DMS114 treated with DMSO at 0.1 percent for 48 hours (cell line): ENCODE results near the gene RGS5.

Experiments used
- DNase-seq: peaks from one replicate; lab custom pipeline; 2025; ENCODE audit not compliant: unreplicated experiment; lab: John Stamatoyannopoulos, UW

RGS5 gene

GRCh38 chr1:163145435-163145834 is 57.3 kb downstream of the RGS5 start:
- DNase-seq: no peak

DNA sequence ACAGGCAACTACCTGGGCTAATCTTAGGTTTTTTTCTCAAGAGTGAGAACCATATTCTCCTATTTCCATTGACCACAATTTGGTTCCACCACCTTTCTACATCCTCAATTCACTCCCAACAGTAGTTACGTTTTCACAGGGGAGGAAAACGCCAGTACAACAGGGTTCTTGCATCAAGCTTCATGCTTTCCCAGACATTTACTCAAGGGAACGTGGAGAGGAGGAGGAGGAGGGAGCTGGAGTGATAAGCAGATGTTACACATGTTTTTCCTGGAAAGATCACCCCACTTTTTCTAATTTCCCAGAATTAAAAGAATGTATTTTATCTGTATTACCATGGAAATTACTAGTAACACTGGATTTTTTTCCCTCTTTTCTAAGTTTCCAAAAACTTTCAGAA is 58.3 kb downstream of the RGS5 start:
- no peak for DNase-seq

DNA sequence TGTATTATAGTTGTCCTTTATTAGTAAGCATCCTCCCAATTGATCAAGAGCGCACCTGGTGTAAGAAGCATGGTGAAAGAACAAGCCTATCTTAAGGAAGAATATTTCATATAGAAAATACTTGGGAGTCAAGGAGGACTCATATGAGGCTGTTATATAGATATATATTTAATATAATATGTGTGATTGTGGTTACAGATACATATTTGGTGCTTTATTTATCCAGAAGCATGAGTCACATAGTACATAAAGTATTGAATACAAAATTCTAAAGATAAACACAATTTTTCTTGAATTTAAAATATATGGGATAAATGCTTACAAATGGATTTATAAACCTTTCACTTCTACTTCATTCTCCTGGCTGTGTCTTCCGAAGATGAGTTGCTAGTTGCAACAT is 60.6 kb downstream of the RGS5 start:
- no peak for DNase-seq

DNA sequence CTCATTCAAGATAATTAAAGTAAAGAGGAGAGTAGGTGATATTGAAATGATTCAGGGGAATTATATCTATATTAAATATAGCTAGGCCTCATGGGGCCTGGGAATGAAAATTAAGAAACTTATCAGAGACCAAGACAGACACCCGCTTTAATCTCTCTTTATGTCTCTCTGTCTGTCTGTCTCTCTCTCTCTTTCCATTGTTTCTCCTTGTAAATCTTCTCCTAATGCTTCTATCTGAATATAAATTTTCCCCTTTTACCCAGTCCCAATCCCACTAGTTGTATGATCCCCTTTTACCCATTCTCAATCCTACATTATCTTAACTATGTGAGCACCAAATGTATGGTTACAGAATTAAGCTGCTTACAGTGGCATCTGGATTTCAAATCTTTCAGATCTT is 61.2 kb downstream of the RGS5 start:
- DNase-seq: no peak

GRCh38 chr1:163137556-163138265 is 65.0 kb downstream of the RGS5 start:
- no peak for DNase-seq

DNA sequence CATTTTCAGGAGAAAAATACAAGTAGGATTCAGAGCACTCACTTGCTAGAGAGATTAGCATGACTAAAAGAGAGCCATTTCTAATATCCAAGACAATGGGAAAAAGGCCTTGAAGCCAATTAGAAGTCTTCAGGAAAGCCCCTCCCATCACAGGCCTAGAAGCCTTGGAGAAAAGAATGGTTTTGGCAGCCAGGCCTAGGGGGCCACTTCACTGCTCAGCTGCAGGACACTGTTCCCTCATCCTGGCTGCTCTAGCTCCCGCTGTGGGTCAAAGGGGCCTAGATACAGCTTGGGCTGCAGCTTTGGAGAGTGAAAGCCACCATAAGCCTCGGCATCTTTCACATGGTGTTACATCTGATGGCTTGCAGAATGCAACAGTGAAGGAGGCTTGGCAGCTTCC is 70.7 kb downstream of the RGS5 start:
- DNase-seq: no peak

- no peak for DNase-seq
These were observed 72.4 kb downstream of the RGS5 start for GRCh38 chr1:163130225-163130856.

DNA sequence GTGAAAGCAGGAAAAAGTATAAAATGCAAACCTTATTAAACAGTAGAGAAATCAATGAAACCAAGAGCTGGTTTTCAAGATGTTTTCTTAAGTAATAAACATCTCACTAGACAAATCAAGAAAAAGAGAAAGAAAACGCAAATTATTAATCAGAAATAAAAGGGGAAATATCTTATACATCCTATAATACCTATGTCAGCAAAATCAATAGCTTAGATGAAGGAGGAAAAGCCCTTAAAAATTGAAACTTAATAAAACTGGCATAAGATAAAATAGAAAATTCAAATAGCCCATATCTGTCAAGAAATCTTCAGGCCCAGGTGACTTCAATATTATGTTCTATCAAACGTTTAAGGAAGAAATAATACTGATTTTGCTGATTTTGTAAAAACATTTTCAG is 74.4 kb downstream of the RGS5 start:
- no peak for DNase-seq

DNA sequence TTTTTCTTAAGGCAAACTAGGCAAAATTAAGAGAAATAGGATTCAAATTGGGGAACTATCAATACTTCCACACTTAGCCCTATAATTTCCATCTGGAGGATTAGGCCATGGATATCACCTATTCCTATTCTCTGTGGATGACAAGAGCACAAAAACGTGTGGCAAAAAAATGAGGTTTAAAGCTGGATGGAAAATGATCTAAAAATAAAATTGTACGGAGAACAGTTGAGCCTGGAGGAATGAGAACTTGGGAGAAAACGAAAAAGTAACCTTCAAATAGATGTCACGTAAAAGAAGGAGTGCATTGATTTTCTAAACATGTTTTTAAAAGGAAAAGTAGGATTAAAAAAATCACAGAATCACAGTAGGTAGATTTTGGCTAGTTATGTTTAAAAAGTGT is 77.9 kb downstream of the RGS5 start:
- DNase-seq: no peak

- DNase-seq: no peak
These were observed 82.3 kb downstream of the RGS5 start for GRCh38 chr1:163120372-163120771.

DNA sequence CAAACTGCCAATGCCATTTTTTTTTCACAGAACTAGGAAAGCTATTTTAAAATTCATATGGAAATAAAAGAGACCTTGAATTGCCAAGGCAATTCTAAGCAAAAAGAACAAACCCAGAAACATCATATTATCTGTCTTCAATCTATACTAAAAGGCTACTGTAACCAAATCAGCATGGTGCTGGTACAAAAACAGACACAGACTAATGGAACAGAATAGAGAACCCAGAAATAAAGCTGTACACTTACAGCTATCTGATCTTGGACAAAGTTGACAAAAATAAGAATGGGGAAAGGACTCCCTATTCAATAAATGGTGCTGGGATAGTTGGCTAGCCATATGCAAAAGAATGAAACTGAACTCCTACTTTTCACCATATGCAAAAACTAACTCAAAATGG is 83.0 kb downstream of the RGS5 start:
- no peak for DNase-seq

DNA sequence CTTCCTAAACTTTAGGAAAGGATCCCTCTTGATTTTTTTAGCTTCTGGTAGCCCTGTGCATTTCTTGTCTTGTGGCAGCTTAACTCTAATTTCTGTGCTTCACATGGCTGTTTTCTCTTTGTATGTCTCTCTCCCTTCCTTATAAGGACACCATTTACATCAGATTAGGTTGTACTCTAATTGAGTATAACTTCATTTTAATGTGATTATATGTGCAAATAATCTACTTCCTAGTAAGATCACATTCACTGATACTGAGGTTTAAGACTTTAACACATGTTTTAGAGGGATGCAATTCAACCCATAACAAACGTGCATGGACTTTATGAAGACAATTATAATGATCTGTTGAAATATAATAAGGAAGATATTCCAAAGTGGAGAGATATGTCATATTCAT is 86.8 kb downstream of the RGS5 start:
- no peak for DNase-seq

GRCh38 chr1:163107655-163108054 is 95.1 kb downstream of the RGS5 start:
- DNase-seq: no peak

DNA sequence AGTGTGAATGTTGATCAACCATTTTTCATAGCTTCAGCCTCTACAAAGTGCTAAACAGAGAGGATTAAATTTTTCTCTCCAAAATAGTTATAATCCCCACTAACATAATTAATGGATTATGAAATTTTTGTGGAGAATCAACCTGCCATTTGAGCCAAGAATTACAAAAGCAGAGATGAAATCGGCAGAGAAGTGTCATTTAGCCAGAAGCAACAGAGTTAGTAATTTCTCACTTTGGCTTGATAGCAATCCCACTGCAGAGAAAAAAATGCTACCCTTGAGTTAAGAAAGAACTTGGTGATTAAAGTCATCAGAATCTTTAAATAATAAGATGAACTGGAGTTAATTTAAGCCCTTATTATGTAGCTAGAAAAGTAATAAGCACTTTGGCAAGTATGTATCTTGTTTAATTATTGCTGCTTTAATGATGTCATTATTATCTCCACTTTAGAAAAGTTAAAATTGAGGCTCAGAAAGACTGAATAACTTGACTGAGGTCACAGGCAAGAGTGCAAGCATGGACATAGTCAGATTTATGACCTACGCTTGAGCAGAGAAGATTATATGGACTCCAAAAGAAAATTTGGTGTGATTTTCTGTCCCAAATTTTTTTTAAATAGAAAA is 96.2 kb downstream of the RGS5 start:
- DNase-seq: no peak

- no peak for DNase-seq
These were observed 98.2 kb downstream of the RGS5 start for GRCh38 chr1:163104385-163105099.

GRCh38 chr1:163102590-163102989 is 100.1 kb downstream of the RGS5 start:
- no peak for DNase-seq

GRCh38 chr1:163095213-163095612 is 107.5 kb downstream of the RGS5 start:
- no peak for DNase-seq

GRCh38 chr1:163094589-163094988 is 108.1 kb downstream of the RGS5 start:
- no peak for DNase-seq

GRCh38 chr1:163094182-163094581 is 108.5 kb downstream of the RGS5 start:
- DNase-seq: no peak

DNA sequence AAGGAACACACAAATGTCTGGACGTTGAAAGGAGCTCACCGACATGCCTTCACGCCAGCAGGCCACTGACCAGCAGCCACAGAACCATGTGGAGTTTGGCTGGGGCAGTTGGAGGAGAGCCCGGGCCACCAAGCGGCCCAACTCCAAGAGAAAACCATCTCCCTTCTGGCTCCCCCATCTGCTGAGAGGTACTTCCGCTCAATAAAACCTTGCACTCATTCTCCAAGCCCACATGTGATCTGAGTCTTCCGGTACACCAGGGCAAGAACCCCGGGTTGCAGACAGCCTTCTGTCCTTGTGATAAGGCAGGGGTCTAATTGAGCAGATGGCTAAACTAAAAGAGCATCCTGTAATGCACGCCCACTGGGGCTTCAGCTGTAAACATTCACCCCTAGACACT is 109.1 kb downstream of the RGS5 start:
- no peak for DNase-seq

GRCh38 chr1:163093169-163093568 is 109.5 kb downstream of the RGS5 start:
- DNase-seq: no peak
